ENCODE measurements around the gene ACTL8. TPM values are rescaled to one million over a fixed set of nuclear protein-coding genes. Genes with fewer than 3 reads are reported as not detected.

ACTL8 gene
- total and polyA plus RNA-seq, 11 donors, result not detected

DNA sequence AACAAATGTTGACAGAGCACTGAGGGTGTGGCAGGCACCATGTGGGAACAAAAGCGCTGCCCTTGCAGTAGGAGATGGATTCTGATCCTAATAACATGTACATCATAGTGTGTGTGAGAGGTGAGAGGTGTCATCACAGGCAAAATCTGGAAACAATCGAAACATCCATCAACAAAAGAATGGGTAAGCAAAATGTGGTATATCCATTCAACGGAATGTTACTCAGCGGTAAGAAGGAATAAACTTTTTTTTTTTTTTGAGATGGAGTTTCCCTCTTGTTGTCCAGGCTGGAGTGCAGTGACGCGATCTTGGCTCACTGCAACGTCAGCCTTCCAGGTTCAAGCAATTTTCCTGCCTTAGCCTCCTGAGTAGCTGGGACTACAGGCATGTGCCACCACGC, 112.3 kb downstream of the ACTL8 start:
- Histone ChIP-seq H3K27ac (no peak overlapping the region), H3K27me3 (no peaks in the 10 kb centered on the region), H3K36me3 (no peaks in the 10 kb centered on the region), H3K4me1 (no peaks in the 10 kb centered on the region), H3K9me3 (no peaks in the 10 kb centered on the region), H3K4me3 (no peak overlapping the region)
- TF ChIP-seq, protein P1, sequence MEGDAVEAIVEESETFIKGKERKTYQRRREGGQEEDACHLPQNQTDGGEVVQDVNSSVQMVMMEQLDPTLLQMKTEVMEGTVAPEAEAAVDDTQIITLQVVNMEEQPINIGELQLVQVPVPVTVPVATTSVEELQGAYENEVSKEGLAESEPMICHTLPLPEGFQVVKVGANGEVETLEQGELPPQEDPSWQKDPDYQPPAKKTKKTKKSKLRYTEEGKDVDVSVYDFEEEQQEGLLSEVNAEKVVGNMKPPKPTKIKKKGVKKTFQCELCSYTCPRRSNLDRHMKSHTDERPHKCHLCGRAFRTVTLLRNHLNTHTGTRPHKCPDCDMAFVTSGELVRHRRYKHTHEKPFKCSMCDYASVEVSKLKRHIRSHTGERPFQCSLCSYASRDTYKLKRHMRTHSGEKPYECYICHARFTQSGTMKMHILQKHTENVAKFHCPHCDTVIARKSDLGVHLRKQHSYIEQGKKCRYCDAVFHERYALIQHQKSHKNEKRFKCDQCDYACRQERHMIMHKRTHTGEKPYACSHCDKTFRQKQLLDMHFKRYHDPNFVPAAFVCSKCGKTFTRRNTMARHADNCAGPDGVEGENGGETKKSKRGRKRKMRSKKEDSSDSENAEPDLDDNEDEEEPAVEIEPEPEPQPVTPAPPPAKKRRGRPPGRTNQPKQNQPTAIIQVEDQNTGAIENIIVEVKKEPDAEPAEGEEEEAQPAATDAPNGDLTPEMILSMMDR (IDR thresholded peaks at IDR 0.05), result no peak
- no peak for TF ChIP-seq POLR2A (IDR thresholded peaks at IDR 0.05)
- intact Hi-C loops (cut with DNase I), result no loop called here
- DNase-seq (no peak), ATAC-seq (no peak)
- 90 to 95% (median 93%) methylated on average over 8 of the region's 8 CpGs for WGBS, 4 donors

DNA sequence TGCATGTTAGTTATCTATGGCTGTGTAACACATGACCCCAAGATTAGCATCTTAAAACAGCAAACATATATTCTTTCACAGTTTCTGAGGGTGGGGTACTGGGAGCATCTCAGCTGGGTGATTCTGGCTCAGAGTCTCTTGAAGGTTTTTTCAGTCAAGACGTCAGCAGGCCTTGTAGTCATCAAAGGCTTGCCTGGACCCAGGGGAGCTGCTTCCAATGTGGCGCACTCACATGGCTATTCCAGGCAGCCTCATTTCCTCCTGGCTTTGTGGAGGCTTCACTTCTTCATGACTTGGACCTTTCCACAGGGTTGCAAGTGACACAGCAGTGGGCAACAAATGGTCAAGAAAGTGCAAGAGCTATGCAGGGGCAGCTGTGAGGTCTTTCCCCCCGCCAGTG, 114.7 kb downstream of the ACTL8 start:
- Histone ChIP-seq H3K4me3 (no peak overlapping the region), H3K9me3 (no peaks in the 10 kb centered on the region), H3K27me3 (no peaks in the 10 kb centered on the region), H3K27ac (no peak overlapping the region), H3K36me3 (no peaks in the 10 kb centered on the region), H3K4me1 (peaks cover 0 to 15% (median 2%) of the 10 kb centered on the region in 12 donors)
- intact Hi-C loops (cut with DNase I), result no loop called here
- TF ChIP-seq, protein P1 (IDR thresholded peaks at IDR 0.05), result no peak
- no peak for TF ChIP-seq POLR2A (IDR thresholded peaks at IDR 0.05)
- no peak for DNase-seq
- WGBS, 4 donors, result 60 to 84% (median 65%) methylated on average over 3 of the region's 3 CpGs
- no peak for ATAC-seq

DNA sequence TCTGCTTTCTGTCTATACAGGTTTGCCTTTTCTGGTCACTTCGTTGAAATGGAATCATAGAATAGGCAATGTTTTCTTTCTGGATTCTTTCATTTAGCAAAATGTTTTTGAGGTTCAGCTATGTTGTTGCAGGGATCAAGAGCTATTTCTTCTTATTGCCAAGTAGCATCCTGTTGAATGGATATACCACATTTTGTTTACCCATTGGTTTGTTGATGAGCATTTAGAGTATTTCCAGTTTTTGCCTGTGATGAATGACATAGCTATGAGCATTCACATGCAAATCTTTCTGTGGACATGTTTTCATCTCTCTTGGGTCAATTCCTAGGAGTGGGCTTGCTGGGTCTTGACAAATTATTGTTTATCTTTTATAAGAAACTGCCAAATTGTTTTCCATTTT, 115.5 kb downstream of the ACTL8 start:
- H3K27ac ChIP-seq, result no peak overlapping the region
- no peaks in the 10 kb centered on the region for H3K9me3 ChIP-seq
- H3K36me3 ChIP-seq, result no peaks in the 10 kb centered on the region
- H3K4me3 ChIP-seq, result no peak overlapping the region
- ATAC-seq (no peak), DNase-seq (no peak)
- peaks cover 0 to 23% (median 3%) of the 10 kb centered on the region in 12 donors for H3K4me1 ChIP-seq
- no peaks in the 10 kb centered on the region for H3K27me3 ChIP-seq
- 86 to 92% (median 89%) methylated on average over 1 of the region's 1 CpG for WGBS, 4 donors
- intact Hi-C loops (cut with DNase I), result no loop called here
- TF ChIP-seq, protein P1 (IDR thresholded peaks at IDR 0.05), result no peak
- no peak for TF ChIP-seq POLR2A (IDR thresholded peaks at IDR 0.05)

DNA sequence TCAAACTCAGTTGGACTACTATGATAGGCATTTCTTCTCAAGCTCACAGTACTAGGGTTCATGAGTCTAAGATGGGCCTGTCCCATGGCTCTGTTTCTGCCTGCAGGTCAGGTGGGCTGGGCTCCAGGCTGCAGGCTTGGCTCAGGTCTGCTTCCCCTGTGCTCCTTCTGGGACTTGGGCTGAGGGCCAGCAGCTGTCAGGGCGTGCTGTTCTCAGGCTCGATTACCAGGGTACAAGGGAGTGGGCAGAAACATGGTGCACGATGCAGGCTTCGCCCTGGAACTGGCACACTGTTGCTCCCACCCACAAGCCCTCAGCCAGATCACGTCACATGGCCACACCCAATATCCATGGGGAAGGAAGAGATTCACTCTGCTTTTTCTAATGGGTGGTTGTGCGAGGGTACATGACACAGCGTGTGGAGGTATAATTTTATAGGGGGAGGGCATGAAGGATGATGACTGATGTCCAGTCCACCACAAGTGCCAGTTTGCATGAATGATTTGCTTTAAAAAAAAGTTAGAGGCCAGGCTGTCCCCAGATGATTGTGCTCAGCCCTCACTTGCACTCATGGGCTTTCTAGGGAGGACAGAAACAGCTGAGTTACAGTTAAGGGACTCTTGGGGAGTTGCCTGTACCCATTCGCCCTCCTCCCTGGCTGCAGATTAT, 118.0 kb downstream of the ACTL8 start:
- Histone ChIP-seq H3K27ac (no peak overlapping the region), H3K4me1 (peaks cover 0 to 23% (median 3%) of the 10 kb centered on the region in 12 donors), H3K36me3 (no peaks in the 10 kb centered on the region), H3K9me3 (no peaks in the 10 kb centered on the region), H3K27me3 (no peaks in the 10 kb centered on the region), H3K4me3 (no peak overlapping the region)
- peak; percentile 32 to 79 (median 72) for DNase-seq
- intact Hi-C loops (cut with DNase I), result no loop called here
- no peak for TF ChIP-seq POLR2A (IDR thresholded peaks at IDR 0.05)
- TF ChIP-seq, protein P1 (IDR thresholded peaks at IDR 0.05), result no peak
- 50 to 57% (median 52%) methylated on average over 7 to 8 of the region's 8 CpGs for WGBS, 4 donors
- ATAC-seq, result peak; percentile 77 to 89 (median 85)

Data from heart left ventricle (tissue), 16 donors.